Ascending aorta (tissue), 2 donors: ENCODE data around the gene UGT3A2. TPM values are rescaled to one million over a fixed set of nuclear protein-coding genes. Genes with fewer than 3 reads are reported as not detected.

Experiments used
- DNase-seq, 2 donors: peaks; one replicate each; pipeline ENCODE4 v3.0.0-alpha.2; 2019; ENCODE audit warnings: low spot score in 2 of 2
- H3K27ac ChIP-seq, 2 donors: fragments of 200-600 bp; sonication (generic); one replicate each; pipeline ENCODE4 v1.5.1; 2016 to 2017; ENCODE audit warnings: mild to moderate bottlenecking in 1 of 2
- H3K27me3 ChIP-seq: fragments of 200-600 bp; sonication (generic); one replicate; pipeline ENCODE4 v1.5.1; 2017
- H3K36me3 ChIP-seq, 2 donors: fragments of 200-600 bp; sonication (generic); one replicate each; pipeline ENCODE4 v1.5.1; 2016
- H3K4me1 ChIP-seq, 2 donors: fragments of 200-600 bp; sonication (generic); one replicate each; pipeline ENCODE4 v1.5.1; 2016 to 2017; ENCODE audit warnings: mild to moderate bottlenecking in 1 of 2
- H3K4me3 ChIP-seq, 2 donors: fragments of 200-600 bp; sonication (generic); one replicate each; pipeline ENCODE4 v1.5.1; 2016 to 2017; ENCODE audit warnings: mild to moderate bottlenecking in 1 of 2
- H3K9me3 ChIP-seq, 2 donors: fragments of 200-600 bp; sonication (generic); one replicate each; pipeline ENCODE4 v1.5.1; 2016
- intact Hi-C: fragments of 100-400 bp; cut with DNase I; formaldehyde crosslinking; loops from one replicate; pipeline ENCODE4 v1.15.1; 2023
- total RNA-seq: library from RNA; depleted of rRNA; stranded (reverse); fragments of >200 nt; gene quantifications from one replicate; pipeline ENCODE4 v1.1.0, GENCODE V29; 2016
- TF ChIP-seq, protein P1 (sequence below), 3 experiments: fragments of 200-600 bp in 2 of 3; fragments of 450-650 bp in 1 of 3; sonication (generic) in 2 of 3; IDR thresholded peaks; one replicate each; pipeline ENCODE4 v1.5.1; 2016 to 2019; ENCODE audit warnings: antibody characterized with exemption in 3 of 3, mild to moderate bottlenecking in 1 of 3, moderate library complexity in 1 of 3

Gene UGT3A2
- total RNA-seq, 1 donor from 2014 or later: not detected

DNA sequence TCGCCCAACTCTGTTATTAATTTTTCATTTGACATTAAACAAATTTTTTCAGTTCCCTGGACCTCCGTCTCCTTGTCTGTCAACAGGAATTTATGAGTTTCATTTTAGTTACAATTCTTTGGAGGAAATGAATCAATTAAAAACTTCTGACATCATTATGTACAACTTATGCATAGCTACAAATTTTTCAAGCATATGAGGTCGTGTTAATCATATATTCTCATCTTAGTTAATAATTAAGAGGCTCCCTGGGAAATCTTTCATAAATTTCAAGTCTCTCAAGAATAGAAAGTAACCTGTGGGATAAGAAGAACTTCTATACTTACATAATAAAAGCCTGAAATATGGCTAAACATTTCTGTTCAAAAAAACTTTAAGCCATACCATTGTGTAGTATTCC, 78.9 kb downstream of the UGT3A2 start:
- H3K27me3 ChIP-seq: no peaks in the 10 kb centered on the region
- H3K4me3 ChIP-seq: no peak overlapping the region
- DNase-seq: no peak
- H3K4me1 ChIP-seq: no peaks in the 10 kb centered on the region
- H3K9me3 ChIP-seq: no peaks in the 10 kb centered on the region
- H3K36me3 ChIP-seq: no peaks in the 10 kb centered on the region
- H3K27ac ChIP-seq: no peak overlapping the region
- intact Hi-C loops: no loop called here
- TF ChIP-seq, protein P1, sequence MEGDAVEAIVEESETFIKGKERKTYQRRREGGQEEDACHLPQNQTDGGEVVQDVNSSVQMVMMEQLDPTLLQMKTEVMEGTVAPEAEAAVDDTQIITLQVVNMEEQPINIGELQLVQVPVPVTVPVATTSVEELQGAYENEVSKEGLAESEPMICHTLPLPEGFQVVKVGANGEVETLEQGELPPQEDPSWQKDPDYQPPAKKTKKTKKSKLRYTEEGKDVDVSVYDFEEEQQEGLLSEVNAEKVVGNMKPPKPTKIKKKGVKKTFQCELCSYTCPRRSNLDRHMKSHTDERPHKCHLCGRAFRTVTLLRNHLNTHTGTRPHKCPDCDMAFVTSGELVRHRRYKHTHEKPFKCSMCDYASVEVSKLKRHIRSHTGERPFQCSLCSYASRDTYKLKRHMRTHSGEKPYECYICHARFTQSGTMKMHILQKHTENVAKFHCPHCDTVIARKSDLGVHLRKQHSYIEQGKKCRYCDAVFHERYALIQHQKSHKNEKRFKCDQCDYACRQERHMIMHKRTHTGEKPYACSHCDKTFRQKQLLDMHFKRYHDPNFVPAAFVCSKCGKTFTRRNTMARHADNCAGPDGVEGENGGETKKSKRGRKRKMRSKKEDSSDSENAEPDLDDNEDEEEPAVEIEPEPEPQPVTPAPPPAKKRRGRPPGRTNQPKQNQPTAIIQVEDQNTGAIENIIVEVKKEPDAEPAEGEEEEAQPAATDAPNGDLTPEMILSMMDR (IDR thresholded peaks at IDR 0.05): no peak

Other genes starting within 250 kb of the UGT3A2 start
- 6.6 TPM for gene IL7R, start 210.0 kb downstream of the UGT3A2 start, total RNA-seq
- not detected for gene CAPSL, start 128.3 kb downstream of the UGT3A2 start, total RNA-seq
- not detected for gene UGT3A1, start 75.5 kb downstream of the UGT3A2 start, total RNA-seq
- 24.5 TPM for gene LMBRD2, start 85.0 kb upstream of the UGT3A2 start, total RNA-seq
- gene SKP2, start 85.2 kb upstream of the UGT3A2 start, total RNA-seq: 14.4 TPM
- gene NADK2, start 175.0 kb upstream of the UGT3A2 start, total RNA-seq: 18.4 TPM
- gene RANBP3L, start 235.0 kb upstream of the UGT3A2 start, total RNA-seq: not detected